Left lung (tissue), 10 donors: ENCODE results near the gene FTO. TPM values are rescaled to one million over a fixed set of nuclear protein-coding genes. Genes with fewer than 3 reads are reported as not detected.

Experiments
- ATAC-seq: fragments of 200-7000 bp; cut with Tn5 transposase; one replicate; pipeline ENCODE4 v1.9.1; 2020; ENCODE audit warnings: moderate library complexity
- DNase-seq, 4 donors: peaks; one replicate each; pipeline ENCODE4 v3.0.0-alpha.2; 2013 to 2020
- H3K27ac ChIP-seq, 2 donors: fragments of 200-600 bp; sonication (generic) in 1 of 2; one replicate each; pipeline versions ENCODE4 v1.5.0 to v1.8.0; 2020 to 2021
- H3K27me3 ChIP-seq, 2 donors: fragments of 200-600 bp; sonication (generic) in 1 of 2; one replicate each; pipeline versions ENCODE4 v1.5.0 to v1.8.0; 2020 to 2021
- H3K36me3 ChIP-seq, 2 donors: fragments of 200-600 bp; sonication (generic) in 1 of 2; one replicate each; pipeline versions ENCODE4 v1.5.0 to v1.8.0; 2020 to 2021
- H3K4me1 ChIP-seq, 2 donors: fragments of 200-600 bp; one replicate each; pipeline ENCODE4 v1.8.0; 2021
- H3K4me3 ChIP-seq, 2 donors: fragments of 200-600 bp; sonication (generic) in 1 of 2; one replicate each; pipeline versions ENCODE4 v1.5.0 to v1.8.0; 2020 to 2021; ENCODE audit warnings: mild to moderate bottlenecking in 1 of 2
- H3K9me3 ChIP-seq, 2 donors: fragments of 200-600 bp; sonication (generic) in 1 of 2; one replicate each; pipeline versions ENCODE4 v1.5.0 to v1.8.0; 2020 to 2021
- intact Hi-C, 2 donors: fragments of 100-400 bp; cut with DNase I; formaldehyde crosslinking; loops; one replicate each; pipeline versions ENCODE4 v1.11.2 to v1.14.2; 2022
- polyA plus RNA-seq, 6 donors: library from polyadenylated mRNA; unstranded; fragments of 120-200 nt; gene quantifications; one replicate each; pipeline ENCODE4 v1.2.1, GENCODE V29; 2013; ENCODE audit not compliant: insufficient read length in 6 of 6
- total RNA-seq, 2 donors: library from RNA; stranded (reverse); fragmentation: NEBNext Ultra II Directional; extraction: Animal tissue kit (Norgen Biotek cat#: 25700); gene quantifications; one replicate each; pipeline ENCODE4 v1.2.1, GENCODE V29; 2021
- TF ChIP-seq, protein P1 (sequence below), 2 donors: fragments of 200-600 bp; sonication (generic) in 1 of 2; IDR thresholded peaks; one replicate each; pipeline versions ENCODE4 v1.5.0 to v1.8.0; 2021; ENCODE audit warnings: antibody characterized with exemption in 2 of 2
- donor health status: DM: no; HTN: yes; CAD: no.
- donor health status: DM: no; HTN: no; CAD: no.

FTO gene
- total and polyA plus RNA-seq, 8 donors = 69.0 to 99.6 (median 90.7) TPM

GRCh38 chr16:54080524-54081008 is 376.6 kb downstream of the FTO start:
- peak; percentile 65 for ATAC-seq
- no peaks in the 10 kb centered on the region for H3K27me3 ChIP-seq
- no peaks in the 10 kb centered on the region for H3K9me3 ChIP-seq
- no peak overlapping the region for H3K27ac ChIP-seq
- H3K4me3 ChIP-seq = no peak overlapping the region
- no peaks in the 10 kb centered on the region for H3K4me1 ChIP-seq
- intact Hi-C loops = no loop called here
- H3K36me3 ChIP-seq = no peaks in the 10 kb centered on the region
- DNase-seq = peak in 1 of 4 donors; percentile 31
- TF ChIP-seq, protein P1, sequence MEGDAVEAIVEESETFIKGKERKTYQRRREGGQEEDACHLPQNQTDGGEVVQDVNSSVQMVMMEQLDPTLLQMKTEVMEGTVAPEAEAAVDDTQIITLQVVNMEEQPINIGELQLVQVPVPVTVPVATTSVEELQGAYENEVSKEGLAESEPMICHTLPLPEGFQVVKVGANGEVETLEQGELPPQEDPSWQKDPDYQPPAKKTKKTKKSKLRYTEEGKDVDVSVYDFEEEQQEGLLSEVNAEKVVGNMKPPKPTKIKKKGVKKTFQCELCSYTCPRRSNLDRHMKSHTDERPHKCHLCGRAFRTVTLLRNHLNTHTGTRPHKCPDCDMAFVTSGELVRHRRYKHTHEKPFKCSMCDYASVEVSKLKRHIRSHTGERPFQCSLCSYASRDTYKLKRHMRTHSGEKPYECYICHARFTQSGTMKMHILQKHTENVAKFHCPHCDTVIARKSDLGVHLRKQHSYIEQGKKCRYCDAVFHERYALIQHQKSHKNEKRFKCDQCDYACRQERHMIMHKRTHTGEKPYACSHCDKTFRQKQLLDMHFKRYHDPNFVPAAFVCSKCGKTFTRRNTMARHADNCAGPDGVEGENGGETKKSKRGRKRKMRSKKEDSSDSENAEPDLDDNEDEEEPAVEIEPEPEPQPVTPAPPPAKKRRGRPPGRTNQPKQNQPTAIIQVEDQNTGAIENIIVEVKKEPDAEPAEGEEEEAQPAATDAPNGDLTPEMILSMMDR (IDR thresholded peaks at IDR 0.05) = no peak

- no peaks in the 10 kb centered on the region for H3K4me1 ChIP-seq
- intact Hi-C loops = no loop called here
- no peaks in the 10 kb centered on the region for H3K27me3 ChIP-seq
- TF ChIP-seq, protein P1 (IDR thresholded peaks at IDR 0.05) = no peak
- no peak overlapping the region for H3K4me3 ChIP-seq
- no peaks in the 10 kb centered on the region for H3K36me3 ChIP-seq
- no peaks in the 10 kb centered on the region for H3K9me3 ChIP-seq
- ATAC-seq (no peak), DNase-seq (no peak)
- H3K27ac ChIP-seq = no peak overlapping the region
Observed at GRCh38 chr16:54086791-54087190, 382.8 kb downstream of the FTO start.

- ATAC-seq (no peak), DNase-seq (no peak)
- Histone ChIP-seq H3K27me3 (no peaks in the 10 kb centered on the region), H3K36me3 (no peaks in the 10 kb centered on the region), H3K9me3 (no peaks in the 10 kb centered on the region), H3K27ac (no peak overlapping the region), H3K4me3 (no peak overlapping the region), H3K4me1 (no peaks in the 10 kb centered on the region)
- intact Hi-C loops = no loop called here
- TF ChIP-seq, protein P1 (IDR thresholded peaks at IDR 0.05) = no peak
Observed at GRCh38 chr16:54090602-54091001, 386.6 kb downstream of the FTO start.

- intact Hi-C loops = no loop called here
- H3K4me1 ChIP-seq = no peaks in the 10 kb centered on the region
- peaks cover 0 to 9% of the 10 kb centered on the region in 2 donors for H3K9me3 ChIP-seq
- no peaks in the 10 kb centered on the region for H3K36me3 ChIP-seq
- DNase-seq (no peak), ATAC-seq (no peak)
- H3K4me3 ChIP-seq = no peak overlapping the region
- no peaks in the 10 kb centered on the region for H3K27me3 ChIP-seq
- TF ChIP-seq, protein P1 (IDR thresholded peaks at IDR 0.05) = no peak
- H3K27ac ChIP-seq = no peak overlapping the region
Observed at GRCh38 chr16:54093281-54093680, 389.3 kb downstream of the FTO start.

DNA sequence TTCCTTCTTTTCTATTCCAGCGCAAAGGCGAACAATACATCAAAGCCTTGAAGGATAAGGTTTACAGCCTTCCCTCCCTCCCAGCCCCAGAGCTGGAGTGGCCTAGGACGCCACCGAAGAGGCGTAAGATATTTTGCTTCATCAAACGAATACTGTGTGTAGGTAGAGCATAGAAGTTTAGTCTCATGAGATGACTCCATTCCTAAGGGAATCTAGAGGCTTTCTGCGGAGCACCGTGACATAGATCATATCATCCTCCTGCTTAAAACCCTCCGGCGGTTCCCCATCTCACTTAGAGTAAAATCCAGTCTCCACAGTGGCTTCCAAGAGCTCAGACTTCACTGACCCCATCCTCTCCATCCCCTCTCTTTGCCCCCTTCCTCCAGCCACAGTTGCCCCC is 390.7 kb downstream of the FTO start:
- TF ChIP-seq, protein P1 (IDR thresholded peaks at IDR 0.05) = no peak
- no peak for ATAC-seq
- no peak overlapping the region for H3K27ac ChIP-seq

More for the DNA sequence above, 390.7 kb downstream of the FTO start:
- H3K4me1 ChIP-seq = no peaks in the 10 kb centered on the region
- DNase-seq = no peak
- H3K9me3 ChIP-seq = peaks cover 0 to 9% of the 10 kb centered on the region in 2 donors
- no peaks in the 10 kb centered on the region for H3K36me3 ChIP-seq
- no peak overlapping the region for H3K4me3 ChIP-seq
- intact Hi-C loops = no loop called here
- no peaks in the 10 kb centered on the region for H3K27me3 ChIP-seq
